GM18519 (cell line): ENCODE data around the gene DNAH8.

Source experiments
- ATAC-seq: cut with Tn5 transposase; IDR thresholded peaks from one replicate; pipeline ENCODE4 v1.9.1; 2021; ENCODE audit warnings: mild to moderate bottlenecking, moderate library complexity; ENCODE audit not compliant: unreplicated experiment, low FRiP score

The DNAH8 gene

DNA sequence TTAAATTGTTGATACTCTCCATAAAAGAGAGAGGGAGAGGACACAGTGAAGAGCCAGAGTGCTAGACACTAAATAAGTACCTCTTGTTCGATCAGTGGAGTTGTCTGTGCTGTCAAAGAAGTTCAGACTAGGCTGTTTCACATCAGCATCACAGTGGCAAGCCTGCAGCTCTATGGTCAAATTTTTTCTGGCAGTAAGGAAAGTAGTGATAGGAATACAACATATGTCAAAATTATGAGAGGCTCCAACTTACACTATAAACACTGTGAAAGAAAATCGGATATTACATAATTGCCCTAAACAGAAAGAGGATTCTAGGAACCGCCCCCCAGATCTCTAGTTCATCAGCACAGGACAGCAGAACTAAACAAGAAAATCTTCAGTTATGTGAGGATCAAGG, 23.1 kb downstream of the DNAH8 start:
- no peak for ATAC-seq

DNA sequence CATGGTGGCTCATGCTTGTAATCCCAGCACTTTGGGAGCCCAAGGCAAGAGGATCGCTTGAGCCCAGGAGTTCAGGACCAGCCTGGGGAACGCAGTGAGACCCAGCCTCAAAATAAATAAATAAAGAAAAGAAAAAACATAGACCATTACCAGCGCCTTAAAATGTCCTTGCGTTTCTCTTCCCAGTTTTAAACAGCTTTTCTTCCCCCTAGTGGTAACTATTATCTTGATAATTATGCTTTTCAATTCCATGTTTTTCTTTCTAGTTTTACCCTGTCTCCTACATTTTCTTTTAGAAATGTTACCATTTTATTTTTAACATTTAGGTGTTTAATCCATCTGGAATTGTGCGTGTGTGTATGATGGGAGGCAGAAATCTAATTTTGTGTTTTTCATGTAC, 24.4 kb downstream of the DNAH8 start:
- ATAC-seq: no peak

DNA sequence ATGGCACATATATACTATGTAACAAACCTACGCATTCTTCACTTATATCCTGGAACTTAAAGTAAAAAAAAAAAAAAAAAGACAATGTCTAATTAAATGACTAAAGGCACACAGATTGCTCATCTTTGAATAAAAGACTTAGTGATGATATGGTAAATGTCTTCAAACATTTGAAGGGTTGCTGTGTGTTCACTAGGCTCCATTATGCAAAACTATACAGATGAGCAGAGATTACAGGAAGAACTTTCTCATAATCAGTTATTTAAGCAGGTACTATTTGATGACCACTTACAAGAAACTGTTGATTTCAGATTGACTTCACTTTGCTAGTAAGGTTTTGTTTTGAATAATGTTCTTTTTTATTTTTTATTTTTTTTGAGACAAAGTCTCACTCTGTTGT, 34.4 kb downstream of the DNAH8 start:
- ATAC-seq: no peak

DNA sequence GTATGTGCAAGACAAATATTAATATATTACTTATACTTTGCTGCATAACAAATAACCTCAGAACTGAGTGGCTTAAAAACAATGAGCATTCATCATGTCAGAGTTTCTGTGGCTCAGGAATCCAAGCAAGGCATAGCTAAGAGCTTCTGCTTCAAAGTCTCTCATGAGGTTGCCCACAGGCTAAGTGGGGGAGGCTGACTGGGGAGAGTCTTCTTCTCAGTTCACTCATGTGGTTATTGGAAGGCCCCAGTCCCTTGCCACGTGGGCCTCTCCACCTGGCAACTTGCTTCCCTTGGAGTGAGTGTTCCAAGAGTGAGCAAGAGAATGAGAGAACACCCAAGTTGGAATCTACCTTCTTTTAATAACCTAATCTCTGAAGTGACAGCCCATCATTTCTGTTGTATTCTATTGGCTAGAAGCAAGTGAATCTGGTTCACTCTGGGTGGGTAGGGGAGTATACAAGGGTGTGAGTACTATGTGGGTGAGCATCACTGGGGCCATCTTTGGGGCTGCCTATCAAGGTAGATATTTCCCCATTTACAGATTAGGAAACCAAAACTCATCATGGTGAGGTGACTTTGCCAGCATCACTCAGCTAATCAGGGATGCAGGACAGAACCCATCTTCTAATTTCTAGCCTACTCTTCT, 36.0 kb downstream of the DNAH8 start:
- ATAC-seq: no peak

DNA sequence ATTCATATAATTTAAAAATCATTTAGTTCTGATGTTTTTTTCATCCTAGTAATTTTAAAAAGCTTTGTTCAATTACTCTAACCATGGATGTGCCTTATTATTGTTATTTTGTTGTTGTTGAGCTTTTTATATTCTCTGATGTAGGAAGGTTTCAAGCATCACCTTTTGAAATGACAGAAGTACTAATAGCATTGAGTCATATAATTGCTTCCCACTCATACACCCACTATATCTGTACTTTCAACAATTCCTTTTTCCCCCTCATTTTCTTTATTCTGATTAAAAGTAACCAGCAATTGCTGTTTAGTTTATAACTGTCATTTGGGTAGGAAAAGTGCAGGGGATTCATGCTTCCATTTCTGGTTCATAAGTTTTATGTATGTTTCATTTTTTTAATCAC, 38.6 kb downstream of the DNAH8 start:
- ATAC-seq: no peak

DNA sequence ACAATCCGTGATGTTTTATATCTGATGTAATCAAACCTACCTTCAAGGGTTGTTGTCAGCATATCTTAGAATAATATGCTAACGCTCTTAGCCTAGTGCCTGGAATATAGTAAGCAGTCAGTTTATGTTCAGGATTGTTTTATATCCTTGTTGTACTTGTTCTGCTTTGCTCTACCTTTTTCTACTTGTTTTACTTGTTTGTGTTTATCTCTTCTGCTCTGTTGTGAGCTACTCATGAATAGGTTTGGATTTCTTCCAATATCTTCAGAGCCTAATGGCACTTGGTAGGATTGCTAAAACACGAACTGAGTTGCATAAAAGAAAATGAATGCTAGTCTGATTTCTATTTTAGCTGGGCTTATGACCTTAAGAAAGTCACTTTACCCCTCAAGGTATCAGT, 40.1 kb downstream of the DNAH8 start:
- no peak for ATAC-seq

DNA sequence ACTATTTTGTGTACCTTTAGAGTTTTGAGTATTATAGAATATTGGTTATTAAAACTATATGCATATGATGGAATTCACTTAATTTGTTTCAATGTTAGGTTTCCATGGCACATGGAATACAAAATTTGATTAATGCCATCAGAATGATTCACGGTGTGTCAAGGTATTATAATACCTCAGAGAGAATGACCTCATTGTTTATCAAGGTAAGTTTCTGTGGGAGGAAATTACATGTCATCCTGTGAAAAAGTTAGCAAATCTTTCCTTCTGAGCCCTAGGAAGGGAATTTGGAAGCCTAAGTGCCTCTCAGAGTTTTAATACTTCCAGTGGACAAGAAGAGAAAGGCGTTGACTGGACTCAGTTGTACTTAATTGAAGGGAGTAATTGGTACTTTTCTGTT, 40.8 kb downstream of the DNAH8 start:
- ATAC-seq: no peak

DNA sequence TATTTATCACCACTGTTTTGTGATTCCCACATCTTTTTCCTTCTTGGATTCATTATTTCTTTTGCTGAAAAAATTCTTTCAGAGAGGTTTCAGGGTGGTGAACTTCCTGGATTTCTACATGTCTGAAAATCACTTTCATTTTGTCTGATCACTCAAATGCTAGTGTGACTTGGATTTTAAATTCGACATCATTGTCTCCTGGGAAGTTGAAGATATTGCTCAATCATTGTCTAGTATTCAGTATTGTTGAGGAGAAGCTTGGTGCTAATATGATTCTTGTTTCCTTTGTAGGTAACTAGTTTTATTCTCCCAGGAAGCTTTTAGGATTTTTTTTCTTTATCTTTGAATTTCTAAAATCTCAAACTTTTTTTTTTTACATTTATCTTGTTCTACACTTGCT, 45.0 kb downstream of the DNAH8 start:
- ATAC-seq: no peak

DNA sequence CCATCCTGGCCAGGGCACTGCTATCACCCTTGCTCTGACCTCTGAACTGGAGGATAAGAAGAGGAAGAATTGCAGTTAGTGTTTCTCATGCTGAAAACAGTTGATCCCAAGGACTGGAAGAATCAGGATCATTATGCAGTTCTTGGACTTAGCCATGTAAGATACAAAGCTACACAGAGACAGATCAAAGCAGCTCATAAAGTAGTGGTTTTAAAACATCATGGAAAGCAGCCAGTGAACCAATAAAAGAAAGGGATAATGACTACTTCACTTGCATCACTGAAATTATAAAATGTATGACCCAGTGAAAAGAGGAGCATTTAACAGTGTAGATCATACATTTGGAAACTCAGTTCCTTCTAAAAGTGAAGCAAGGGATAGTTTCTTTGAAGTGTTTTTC, 47.7 kb downstream of the DNAH8 start:
- ATAC-seq: no peak

DNA sequence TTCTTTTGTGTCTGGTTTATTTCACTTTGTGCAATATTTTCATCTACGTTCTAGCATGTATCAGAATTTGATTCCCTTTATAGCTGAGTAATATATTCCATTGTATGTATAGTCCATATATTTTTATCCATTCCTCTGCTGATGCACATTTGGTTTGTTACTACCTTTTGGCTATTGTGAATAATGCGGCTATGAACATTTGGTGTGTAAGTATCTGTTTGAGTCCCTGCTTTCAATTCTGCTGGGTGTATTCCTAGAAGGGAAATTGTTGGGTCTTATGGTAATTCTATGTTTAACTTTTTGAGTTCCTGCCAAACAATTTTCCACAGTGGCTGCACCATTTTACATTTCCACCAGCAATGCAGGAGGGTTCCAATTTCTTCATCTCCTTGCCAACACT, 52.4 kb downstream of the DNAH8 start:
- no peak for ATAC-seq

DNA sequence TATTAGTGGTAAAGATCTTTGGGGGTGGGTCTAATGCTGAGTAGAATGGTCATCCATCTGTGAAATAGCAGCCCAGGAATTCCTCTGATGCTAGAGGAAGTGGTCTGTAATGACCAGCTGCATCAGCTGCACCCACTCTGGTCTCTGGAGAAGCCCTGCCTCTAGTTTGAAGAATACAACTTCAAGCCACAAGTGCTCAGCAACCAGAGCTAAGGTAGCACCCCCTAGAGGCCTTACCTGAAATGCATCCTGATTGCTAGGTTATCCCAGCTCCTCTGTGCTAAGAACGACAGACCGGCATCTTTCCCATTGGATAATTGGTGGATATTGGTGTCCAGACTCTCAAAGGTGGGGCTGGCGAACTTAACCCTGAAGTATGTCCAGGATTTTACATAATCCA, 58.2 kb downstream of the DNAH8 start:
- no peak for ATAC-seq

DNA sequence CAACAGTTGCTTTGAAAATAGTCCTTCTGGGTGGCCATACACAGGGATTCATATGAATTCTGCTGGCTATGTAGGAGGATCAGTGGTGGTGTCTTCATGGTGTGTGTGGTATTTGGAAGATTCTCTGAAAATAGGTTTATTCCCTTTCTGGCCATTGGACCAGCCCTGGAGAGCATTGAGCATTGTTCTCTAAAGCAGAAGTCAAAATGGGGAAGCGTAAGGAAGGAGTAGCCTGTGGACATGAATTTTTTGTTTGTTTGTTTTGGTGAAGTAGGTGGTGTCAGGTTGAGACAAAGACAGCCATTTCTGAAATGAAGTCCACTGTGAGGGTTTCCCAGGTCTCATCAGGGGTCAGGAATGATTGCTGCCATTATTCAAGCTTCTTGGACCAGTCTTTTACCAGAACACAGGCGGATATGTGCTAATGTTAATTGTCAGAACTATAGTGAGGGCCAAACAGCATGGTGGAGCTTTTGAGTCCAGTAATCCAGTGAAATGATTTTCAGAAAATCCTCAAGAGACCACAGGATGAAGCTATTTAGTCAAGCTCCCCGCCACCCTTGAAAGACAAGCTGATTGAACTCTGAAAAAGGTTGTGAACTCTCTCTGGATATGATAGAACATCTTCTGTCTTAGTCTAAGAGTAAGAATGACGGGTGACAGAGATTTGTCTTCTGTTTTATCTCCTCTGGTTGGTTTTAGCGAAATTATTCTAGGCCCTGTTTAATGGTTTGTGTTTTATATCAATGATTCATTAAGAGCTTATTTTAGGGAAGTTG, 60.0 kb downstream of the DNAH8 start:
- no peak for ATAC-seq

DNA sequence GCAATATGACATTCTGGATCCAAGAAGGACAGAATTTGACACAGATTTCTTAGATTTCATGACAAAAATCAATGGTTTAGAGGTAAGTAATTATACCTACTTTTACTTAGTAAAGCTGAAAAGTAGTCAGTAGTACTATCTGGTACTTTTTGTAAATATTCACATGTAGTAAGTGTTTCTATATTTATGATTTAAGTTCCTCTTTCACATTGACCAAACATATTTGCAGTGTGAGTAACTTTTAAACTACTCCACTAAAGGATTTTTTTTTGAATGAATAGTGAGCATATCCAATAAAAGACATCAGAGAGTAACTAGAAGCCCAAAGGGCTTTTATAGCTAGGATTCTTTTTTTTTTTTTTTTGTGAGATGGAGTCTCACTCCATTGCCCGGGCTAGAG, 60.8 kb downstream of the DNAH8 start:
- no peak for ATAC-seq

DNA sequence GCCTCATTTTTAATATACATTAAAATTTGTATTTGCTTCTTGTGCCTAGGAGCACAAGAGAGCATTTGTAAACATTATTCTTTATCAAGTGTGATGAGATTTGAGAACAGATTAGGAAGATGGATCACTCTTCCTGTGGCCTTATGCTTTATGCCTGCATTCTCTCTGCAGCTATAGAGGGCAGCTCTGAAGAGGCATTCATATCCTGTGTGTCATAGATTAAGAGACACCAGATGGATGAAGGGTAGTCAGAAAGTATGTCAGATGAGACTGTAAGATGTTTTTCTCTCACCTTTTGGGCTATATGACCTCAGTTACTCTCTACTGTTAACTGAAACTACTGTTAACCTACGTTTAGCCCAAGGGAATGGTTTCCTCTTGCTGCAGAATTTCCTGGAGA, 61.4 kb downstream of the DNAH8 start:
- no peak for ATAC-seq

DNA sequence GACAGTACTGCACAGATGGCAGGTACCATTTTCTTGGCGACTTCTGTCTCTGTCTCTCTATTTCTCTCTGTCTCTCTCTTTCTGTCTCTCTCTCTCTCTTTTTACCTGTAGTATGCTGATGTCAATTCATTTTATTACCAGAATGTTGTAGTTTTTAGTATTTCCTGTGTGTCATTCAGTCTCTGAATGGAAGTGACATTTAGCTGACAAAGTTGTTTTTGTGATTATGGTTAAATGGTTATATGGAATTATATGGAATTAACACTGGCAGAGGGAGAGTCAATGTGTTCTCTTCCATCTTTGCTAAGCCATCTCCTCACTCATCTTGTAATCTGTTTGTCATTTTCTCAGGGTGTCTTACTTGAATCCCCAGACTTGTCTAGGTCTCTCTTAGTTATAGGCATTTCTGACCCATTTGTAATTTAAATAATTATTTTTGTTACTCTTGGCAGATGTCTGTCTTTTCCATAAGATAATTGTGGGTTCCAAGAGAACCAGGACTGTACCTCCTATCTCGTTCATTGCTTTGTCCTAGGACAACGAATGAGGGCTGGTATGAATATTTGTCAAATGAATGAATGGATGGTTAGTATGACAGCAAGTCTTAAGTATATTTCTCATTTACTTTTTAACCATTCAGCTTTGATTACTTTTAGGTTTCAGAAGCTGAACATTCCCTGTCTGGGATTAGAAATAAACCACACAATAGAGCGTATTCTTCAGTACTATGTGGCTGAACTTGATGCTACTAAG, 64.4 kb downstream of the DNAH8 start:
- no peak for ATAC-seq

DNA sequence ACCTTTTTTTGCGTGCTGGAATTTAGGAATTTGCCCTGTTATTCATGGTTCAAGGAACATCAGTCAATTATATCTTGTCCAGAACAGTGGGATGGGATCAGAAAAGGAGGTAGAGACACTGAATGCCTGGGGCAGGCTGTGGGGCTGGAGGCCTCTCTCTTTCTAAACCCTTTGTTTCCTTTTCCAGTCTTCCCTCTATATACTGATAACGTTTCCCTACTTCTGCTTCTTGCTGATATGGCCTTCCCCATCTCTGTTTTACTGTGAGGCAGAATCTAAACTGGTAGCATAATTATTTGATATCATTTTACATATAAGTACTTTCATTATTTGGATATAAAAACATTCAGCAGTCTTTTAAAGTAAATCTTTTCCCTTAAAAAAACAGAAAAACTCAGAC, 67.5 kb downstream of the DNAH8 start:
- no peak for ATAC-seq

DNA sequence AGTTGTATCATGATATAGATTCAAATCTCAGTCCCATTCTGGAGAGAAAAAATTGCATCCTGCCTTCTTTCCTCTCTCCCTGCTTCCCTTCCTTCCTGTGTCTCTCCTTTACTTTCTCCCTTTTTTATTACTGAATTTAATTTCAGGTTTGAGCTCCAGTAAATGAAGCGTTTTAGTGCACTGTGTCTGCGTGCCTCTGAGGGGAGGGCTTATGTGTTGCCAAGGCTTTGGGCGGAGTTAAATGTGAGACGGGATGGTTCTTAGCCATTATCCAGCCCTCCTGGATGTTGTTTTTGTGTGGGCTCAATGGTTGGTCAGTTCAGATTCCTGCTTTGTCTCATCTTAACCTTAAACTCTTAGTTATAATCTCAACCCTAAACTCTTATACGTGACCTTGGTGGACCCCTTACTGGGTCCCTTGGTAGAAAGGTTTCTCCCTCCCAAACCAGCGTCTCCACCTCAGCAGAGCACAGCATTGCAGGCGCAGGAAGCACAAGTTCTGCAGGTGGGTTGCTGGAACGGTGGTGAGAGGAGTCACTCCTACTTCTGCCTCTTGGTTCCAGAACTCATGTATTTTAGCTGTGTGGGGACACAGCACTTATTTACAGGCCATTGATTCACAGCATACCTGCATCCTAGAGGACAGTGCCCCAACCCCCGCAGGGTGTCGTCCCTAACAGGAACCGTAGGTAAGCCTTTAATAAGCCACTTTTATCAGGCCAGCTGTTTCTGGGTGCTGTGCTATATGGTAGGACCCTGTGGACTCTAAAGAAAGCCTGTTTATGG, 68.5 kb downstream of the DNAH8 start:
- ATAC-seq: no peak

DNA sequence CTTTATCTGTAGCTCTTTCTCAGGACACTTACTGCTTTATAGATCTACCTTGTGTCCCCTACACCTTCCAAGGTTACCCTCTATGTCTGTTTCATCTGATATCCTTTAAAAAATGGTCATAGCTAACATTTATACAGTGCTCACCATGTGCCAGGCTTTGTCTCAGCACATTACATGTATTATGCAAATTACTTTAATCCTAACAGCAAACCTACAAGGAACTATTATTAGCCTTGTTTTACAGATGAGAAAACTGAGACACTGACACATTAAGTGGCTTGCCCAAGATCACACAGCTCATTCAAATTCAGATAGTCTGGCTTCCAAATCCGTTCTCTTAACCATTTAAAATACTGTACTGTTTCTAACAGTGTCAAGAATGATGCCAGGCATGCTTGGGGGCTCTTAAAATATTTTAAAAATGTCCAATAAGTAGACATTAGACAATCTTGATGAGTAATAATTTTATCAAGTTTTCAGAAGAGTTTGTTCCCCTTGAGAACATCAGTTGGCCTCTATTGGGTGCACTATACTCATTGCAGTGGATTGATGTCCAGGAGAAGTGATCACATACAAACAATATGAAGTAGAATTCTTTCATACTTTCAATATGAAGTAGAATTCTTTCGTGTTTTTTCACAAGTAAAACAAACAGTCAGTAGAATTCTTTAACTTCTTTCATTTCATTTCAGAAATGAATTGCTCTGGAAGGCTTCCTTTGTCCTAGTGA, 69.6 kb downstream of the DNAH8 start:
- no peak for ATAC-seq

DNA sequence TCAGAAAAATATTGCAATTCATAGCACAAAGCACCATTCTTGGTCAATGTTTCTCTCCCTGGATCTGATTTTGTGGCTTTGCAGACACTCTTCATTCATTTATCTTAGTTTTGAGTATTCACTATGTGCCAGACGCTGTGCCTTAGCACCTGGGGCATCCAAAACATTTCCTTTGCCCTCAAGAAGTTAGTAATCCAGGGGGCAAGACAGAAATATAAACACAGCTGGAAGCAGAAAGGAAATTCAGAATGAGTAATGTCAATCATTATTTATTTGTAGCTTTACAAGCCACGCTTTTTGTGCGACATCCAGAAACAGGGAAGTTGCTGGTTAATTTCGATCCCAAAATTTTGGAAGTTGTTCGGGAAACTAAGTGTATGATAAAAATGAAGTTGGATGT, 71.4 kb downstream of the DNAH8 start:
- no peak for ATAC-seq

DNA sequence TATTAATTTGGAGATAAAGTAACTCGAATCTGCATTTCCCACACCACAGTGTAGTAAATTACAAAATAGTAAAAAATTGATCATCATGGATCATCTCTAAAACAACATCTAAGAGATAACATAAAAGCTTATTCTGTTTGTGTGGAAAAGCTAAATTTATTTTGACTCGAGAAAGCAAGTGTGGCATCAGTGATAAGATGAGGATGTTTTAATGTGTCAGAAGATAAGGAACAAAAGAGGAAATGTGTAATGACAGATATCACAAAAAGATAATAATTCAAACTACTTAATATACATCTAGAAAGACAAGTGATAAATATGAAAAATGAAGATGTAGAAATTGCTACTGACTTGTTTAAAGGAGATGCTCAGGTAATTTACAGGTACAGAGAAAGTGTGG, 74.1 kb downstream of the DNAH8 start:
- ATAC-seq: no peak
